ENCODE measurements around the gene ROR1.

DNA sequence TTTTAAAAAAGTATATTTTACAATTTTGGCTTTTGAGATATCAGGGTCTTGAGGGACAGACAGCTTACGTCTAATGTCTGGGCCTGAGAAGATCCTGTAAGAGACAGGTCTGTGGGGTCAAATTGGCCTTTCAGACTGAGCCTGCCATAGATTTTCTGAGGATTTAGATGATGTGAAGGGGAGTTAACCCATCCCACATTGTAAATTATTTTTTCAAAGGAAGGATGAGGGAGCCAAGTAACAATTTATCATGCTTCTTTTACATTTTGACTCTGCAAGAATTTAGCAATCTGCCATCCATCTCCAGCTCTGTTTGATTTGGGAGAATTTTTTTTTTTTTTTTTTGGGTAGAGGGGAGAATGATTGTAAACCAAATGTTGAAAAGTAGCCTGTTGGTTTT lies 160.9 kb downstream of the ROR1 start:
- TF ChIP-seq ZFP3 (CRISPR knock-in tag; IDR thresholded peaks at IDR 0.05), result no peak
- no peak for TF ChIP-seq TOX (CRISPR knock-in tag; IDR thresholded peaks at IDR 0.05; ENCODE audit: borderline replicate concordance)
- no peak for TF ChIP-seq BACH2 (CRISPR knock-in tag; IDR thresholded peaks at IDR 0.05; ENCODE audit: borderline replicate concordance)
- TF ChIP-seq, protein P1, sequence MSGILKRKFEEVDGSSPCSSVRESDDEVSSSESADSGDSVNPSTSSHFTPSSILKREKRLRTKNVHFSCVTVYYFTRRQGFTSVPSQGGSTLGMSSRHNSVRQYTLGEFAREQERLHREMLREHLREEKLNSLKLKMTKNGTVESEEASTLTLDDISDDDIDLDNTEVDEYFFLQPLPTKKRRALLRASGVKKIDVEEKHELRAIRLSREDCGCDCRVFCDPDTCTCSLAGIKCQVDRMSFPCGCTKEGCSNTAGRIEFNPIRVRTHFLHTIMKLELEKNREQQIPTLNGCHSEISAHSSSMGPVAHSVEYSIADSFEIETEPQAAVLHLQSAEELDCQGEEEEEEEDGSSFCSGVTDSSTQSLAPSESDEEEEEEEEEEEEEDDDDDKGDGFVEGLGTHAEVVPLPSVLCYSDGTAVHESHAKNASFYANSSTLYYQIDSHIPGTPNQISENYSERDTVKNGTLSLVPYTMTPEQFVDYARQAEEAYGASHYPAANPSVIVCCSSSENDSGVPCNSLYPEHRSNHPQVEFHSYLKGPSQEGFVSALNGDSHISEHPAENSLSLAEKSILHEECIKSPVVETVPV (CRISPR knock-in tag; IDR thresholded peaks at IDR 0.05), result no peak
- no peak for TF ChIP-seq RARB (CRISPR knock-in tag; IDR thresholded peaks at IDR 0.05)
- no peak for TF ChIP-seq ZNF70 (CRISPR knock-in tag; IDR thresholded peaks at IDR 0.05)
- TF ChIP-seq, protein P2, sequence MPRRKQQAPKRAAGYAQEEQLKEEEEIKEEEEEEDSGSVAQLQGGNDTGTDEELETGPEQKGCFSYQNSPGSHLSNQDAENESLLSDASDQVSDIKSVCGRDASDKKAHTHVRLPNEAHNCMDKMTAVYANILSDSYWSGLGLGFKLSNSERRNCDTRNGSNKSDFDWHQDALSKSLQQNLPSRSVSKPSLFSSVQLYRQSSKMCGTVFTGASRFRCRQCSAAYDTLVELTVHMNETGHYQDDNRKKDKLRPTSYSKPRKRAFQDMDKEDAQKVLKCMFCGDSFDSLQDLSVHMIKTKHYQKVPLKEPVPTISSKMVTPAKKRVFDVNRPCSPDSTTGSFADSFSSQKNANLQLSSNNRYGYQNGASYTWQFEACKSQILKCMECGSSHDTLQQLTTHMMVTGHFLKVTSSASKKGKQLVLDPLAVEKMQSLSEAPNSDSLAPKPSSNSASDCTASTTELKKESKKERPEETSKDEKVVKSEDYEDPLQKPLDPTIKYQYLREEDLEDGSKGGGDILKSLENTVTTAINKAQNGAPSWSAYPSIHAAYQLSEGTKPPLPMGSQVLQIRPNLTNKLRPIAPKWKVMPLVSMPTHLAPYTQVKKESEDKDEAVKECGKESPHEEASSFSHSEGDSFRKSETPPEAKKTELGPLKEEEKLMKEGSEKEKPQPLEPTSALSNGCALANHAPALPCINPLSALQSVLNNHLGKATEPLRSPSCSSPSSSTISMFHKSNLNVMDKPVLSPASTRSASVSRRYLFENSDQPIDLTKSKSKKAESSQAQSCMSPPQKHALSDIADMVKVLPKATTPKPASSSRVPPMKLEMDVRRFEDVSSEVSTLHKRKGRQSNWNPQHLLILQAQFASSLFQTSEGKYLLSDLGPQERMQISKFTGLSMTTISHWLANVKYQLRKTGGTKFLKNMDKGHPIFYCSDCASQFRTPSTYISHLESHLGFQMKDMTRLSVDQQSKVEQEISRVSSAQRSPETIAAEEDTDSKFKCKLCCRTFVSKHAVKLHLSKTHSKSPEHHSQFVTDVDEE (CRISPR knock-in tag; IDR thresholded peaks at IDR 0.05), result no peak
- no peak for TF ChIP-seq ESRRG (CRISPR knock-in tag; IDR thresholded peaks at IDR 0.05)
- no peak for TF ChIP-seq OSR1 (CRISPR knock-in tag; IDR thresholded peaks at IDR 0.05)
- no peak for TF ChIP-seq TCF4 (CRISPR knock-in tag; IDR thresholded peaks at IDR 0.05; ENCODE audit: borderline replicate concordance)
- no peak for TF ChIP-seq ARNTL (CRISPR knock-in tag; IDR thresholded peaks at IDR 0.05; ENCODE audit: borderline replicate concordance, low read depth)

All from SK-N-SH treated with all-trans-retinoic acid at 6 μM for 48 hours (cell line).